ENCODE results near the gene NTN1. TPM values are rescaled to one million over a fixed set of nuclear protein-coding genes. Genes with fewer than 3 reads are reported as not detected.

Gene NTN1
- total RNA-seq, 1 experiment from 2014 or later, result 1.2 TPM

DNA sequence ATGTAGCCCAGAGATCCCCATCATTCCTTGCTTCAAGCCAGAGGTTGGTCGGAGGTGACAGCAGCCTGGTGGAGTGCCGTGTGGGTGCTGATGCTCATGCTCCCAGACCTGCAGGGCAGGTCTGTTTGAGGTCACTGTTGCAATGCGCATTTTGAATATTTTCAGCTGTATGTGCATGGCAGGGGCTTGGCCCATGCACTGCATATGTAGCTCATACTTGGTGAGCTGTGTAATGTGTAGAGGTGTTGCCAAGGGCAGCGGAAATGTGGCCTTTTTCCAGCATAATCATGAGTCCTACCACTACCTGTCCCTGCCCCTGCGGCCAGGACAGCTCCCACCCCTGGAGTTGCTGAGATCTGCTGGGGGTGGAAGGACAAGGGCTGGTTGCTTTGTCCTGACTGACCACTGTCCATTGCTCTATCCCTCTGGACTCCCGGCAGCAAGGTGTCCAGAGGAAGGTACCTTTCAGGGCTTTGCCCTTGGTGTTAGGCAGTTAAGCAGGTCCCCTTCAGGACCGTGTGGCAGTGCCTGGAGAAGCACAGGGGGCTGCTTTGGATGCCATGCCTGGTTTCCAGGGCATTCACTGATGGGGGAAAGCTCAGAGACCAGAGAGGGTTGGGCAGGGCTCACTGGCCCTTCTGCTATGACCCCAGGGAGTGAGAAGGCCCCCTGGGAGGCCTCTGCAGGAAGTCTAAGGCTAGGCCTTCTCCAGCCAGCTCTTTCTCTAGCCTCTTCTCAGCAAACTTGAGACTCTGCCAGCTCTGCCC, 215.2 kb downstream of the NTN1 start:
- no peaks in the 10 kb centered on the region for H3K9me3 Mint-ChIP-seq
- Histone ChIP-seq H3K23me2 (ENCODE audit: insufficient read length, low read depth, low read length, poor library complexity, severe bottlenecking) (peaks cover 8% of the 10 kb centered on the region), H3K56ac (ENCODE audit: insufficient read length, low read depth, low read length) (no peak overlapping the region), H2AFZ (ENCODE audit: low read length) (no peak overlapping the region), H2BK12ac (ENCODE audit: insufficient read length, low read depth, low read length) (no peak overlapping the region), H4K8ac (replicated peaks; ENCODE audit: insufficient read length, low read depth, low read length) (no peak overlapping the region), H3T11ph (ENCODE audit: low read length) (no peak overlapping the region), H3K23ac (ENCODE audit: insufficient read length, low read depth, low read length) (no peak overlapping the region), H3K4me1 (ENCODE audit: insufficient read depth, low read length) (peaks cover 2% of the 10 kb centered on the region; the same call in 1 of the 2 replicates), H3K79me1 (ENCODE audit: insufficient read depth, low read depth, low read length, poor library complexity, severe bottlenecking) (no peaks in the 10 kb centered on the region), H4K5ac (ENCODE audit: insufficient read length, low read depth, low read length) (no peak overlapping the region), H3K9me3 (ENCODE audit: control insufficient read depth, low read depth, low read length) (no peaks in the 10 kb centered on the region), H2BK5ac (ENCODE audit: insufficient read length, low read length) (no peak overlapping the region), H2BK15ac (ENCODE audit: low read depth, low read length) (no peak overlapping the region), H3K27ac (ENCODE audit: insufficient read length, low read depth, low read length) (no peak overlapping the region), H3K14ac (ENCODE audit: insufficient read depth, low read length) (no peak overlapping the region; the same call in 1 of the 2 replicates), H3K79me2 (ENCODE audit: insufficient read depth, low read length) (no peaks in the 10 kb centered on the region), H4K91ac (ENCODE audit: insufficient read length, low read depth, low read length) (no peak overlapping the region), H2BK20ac (ENCODE audit: low read depth, low read length, poor library complexity, severe bottlenecking) (no peak overlapping the region), H2BK120ac (ENCODE audit: low read depth, low read length, poor library complexity, severe bottlenecking) (no peak overlapping the region), H3K4me2 (ENCODE audit: insufficient read depth, insufficient read length, low read length) (no peak overlapping the region), H2AK5ac (ENCODE audit: insufficient read length, low read length) (no peak overlapping the region), H3K9ac (ENCODE audit: extremely low read depth, insufficient read length, low read length) (no peak overlapping the region), H3K4ac (ENCODE audit: low read depth, low read length) (no peak overlapping the region), H3K27me3 (ENCODE audit: insufficient read depth, low read length) (no peaks in the 10 kb centered on the region), H3K18ac (ENCODE audit: insufficient read length, low read depth, low read length) (no peak overlapping the region), H4K20me1 (ENCODE audit: control insufficient read depth, insufficient read depth, insufficient read length) (no peaks in the 10 kb centered on the region)
- TF ChIP-seq, protein P1, sequence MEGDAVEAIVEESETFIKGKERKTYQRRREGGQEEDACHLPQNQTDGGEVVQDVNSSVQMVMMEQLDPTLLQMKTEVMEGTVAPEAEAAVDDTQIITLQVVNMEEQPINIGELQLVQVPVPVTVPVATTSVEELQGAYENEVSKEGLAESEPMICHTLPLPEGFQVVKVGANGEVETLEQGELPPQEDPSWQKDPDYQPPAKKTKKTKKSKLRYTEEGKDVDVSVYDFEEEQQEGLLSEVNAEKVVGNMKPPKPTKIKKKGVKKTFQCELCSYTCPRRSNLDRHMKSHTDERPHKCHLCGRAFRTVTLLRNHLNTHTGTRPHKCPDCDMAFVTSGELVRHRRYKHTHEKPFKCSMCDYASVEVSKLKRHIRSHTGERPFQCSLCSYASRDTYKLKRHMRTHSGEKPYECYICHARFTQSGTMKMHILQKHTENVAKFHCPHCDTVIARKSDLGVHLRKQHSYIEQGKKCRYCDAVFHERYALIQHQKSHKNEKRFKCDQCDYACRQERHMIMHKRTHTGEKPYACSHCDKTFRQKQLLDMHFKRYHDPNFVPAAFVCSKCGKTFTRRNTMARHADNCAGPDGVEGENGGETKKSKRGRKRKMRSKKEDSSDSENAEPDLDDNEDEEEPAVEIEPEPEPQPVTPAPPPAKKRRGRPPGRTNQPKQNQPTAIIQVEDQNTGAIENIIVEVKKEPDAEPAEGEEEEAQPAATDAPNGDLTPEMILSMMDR (conservative IDR thresholded peaks at IDR 0.05), result no peak
- H3K4me1 Mint-ChIP-seq, result peaks cover 19 to 27% of the 10 kb centered on the region in 2 experiments
- peaks cover 17% of the 10 kb centered on the region for H3K27me3 Mint-ChIP-seq (ENCODE audit: low read depth)
- no peak overlapping the region for H3K4me3 Mint-ChIP-seq
- no peak for DNase-seq
- H3K36me3 Mint-ChIP-seq (ENCODE audit: insufficient read depth in 1 of 3, low read depth in 3 of 3), result peaks cover 0 to 2% (median 0%) of the 10 kb centered on the region in 3 experiments; a peak in 1 of 7 replicates
- no CpG with 5 or more reads among the region's 7 CpGs for WGBS (ENCODE audit: extremely low coverage, insufficient read length, low lambda C conversion rate)
- no peak overlapping the region for H3K27ac Mint-ChIP-seq
